Glomerular visceral epithelial cell (primary cell): ENCODE measurements around the gene XPO1.

Experiments used
- DNase-seq: peaks from one replicate; pipeline ENCODE4 v3.0.0-alpha.2; 2016; ENCODE audit errors: extremely low spot score

XPO1 gene

DNA sequence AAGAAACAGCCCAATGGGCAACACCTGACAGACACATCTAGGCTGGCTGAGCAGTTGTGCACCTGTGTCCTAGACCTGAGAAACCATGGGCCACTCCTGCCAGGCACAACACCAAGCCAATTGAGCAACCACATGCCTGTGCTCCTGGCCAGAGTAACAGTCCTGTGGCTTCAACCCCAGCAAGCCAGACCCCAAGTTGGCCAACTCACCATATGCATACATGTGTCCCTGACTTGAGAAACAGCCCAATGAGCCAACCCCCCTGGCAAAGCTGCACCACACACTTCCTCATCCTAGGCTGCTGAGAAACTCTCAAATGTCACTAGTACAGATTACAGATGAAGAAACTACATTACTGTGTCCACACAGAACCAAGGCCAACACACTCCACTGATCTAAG is 103.8 kb downstream of the XPO1 start:
- no peak for DNase-seq

DNA sequence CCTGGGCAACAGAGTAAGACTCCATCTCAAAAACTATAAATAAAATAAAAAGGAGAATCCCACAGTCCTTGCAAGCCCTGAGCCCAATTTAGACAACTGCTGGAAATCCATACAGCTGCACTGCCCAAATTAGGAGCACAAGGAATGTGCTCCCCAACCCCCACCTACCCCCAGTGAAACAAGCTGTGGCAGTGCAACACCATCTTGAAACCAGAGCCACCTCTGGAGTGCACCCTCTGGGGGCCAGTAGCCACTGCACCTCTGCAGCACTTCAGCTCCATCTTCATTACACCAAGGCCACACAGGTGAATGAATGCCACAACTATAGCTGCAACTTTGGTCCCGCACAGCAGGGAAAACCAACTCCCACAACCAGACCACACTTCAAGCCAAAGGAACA is 104.5 kb downstream of the XPO1 start:
- no peak for DNase-seq

DNA sequence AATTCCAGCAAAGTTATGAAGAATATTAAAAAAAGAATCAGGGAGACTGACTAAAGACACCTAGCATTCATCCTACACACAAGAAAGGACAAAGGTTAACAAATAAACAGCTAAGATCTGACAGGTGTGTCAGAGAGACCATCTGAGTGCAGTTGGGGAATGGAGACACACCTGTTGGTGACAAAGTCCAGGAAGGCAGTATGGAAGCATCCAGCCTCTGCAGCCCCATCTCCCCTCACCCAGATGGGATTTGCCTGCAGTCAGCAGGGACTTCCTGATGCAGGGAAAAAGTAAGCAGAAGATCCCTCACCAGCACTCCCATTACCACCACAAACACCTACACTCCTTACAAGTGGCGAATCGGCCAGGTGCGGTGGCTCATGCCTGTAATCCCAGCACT is 105.2 kb downstream of the XPO1 start:
- no peak for DNase-seq

DNA sequence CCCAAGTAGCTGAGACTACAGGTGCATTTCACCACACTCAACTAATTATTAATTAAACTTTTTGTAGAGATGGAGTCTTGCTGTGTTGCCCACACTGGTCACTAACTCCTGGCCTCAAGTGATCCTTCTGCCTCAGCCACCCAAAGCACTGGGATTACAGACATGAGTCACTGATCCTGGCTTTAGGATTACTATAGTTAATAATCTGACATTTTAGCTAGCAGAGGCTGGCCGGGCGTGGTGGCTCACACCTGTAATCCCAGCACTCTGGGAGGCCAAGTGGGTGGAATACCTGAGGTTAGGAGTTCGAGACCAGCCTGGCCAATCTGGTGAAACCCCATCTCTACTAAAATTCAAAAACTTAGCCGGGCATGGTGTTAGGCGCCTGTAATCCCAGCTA is 106.8 kb downstream of the XPO1 start:
- no peak for DNase-seq
